ENCODE data around the gene PPIE.
"Not testable (repeated sequence)": the region's sequence is repeated elsewhere in the genome, so short reads cannot be mapped to it uniquely, and the experiment has no call there.

DNA sequence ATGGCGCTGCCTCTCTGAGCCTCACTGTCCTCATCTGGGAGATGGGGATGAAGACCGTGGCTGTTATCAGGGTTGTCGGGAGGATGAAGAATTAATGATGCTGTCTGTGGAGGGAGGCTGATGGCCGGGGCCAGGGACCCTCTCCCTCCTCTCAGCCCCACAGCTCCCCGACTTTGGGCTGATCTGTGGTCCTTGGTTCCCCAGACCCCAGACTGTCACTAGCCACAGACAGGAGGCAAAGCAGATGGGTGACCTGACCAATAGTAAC is 48.4 kb downstream of the PPIE start:
- TF ChIP-seq, protein P1, sequence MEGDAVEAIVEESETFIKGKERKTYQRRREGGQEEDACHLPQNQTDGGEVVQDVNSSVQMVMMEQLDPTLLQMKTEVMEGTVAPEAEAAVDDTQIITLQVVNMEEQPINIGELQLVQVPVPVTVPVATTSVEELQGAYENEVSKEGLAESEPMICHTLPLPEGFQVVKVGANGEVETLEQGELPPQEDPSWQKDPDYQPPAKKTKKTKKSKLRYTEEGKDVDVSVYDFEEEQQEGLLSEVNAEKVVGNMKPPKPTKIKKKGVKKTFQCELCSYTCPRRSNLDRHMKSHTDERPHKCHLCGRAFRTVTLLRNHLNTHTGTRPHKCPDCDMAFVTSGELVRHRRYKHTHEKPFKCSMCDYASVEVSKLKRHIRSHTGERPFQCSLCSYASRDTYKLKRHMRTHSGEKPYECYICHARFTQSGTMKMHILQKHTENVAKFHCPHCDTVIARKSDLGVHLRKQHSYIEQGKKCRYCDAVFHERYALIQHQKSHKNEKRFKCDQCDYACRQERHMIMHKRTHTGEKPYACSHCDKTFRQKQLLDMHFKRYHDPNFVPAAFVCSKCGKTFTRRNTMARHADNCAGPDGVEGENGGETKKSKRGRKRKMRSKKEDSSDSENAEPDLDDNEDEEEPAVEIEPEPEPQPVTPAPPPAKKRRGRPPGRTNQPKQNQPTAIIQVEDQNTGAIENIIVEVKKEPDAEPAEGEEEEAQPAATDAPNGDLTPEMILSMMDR (IDR thresholded peaks at IDR 0.05 in 2 of 3, conservative IDR thresholded peaks at IDR 0.05 in 1 of 3; ENCODE audit: borderline replicate concordance in 1 of 3, insufficient read depth in 1 of 3, low read depth in 2 of 3, low read length in 2 of 3): not testable (repeated sequence)
- not testable (repeated sequence) for TF ChIP-seq EZH2 (IDR thresholded peaks at IDR 0.05); JUND (IDR thresholded peaks at IDR 0.05); POLR2A (IDR thresholded peaks at IDR 0.05; ENCODE audit: borderline replicate concordance, extremely low read depth, insufficient read depth, insufficient read length); EGR1 (IDR thresholded peaks at IDR 0.05; ENCODE audit: low read depth); ZFX (IDR thresholded peaks at IDR 0.05)
- TF ChIP-seq, protein P2, sequence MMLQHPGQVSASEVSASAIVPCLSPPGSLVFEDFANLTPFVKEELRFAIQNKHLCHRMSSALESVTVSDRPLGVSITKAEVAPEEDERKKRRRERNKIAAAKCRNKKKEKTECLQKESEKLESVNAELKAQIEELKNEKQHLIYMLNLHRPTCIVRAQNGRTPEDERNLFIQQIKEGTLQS (IDR thresholded peaks at IDR 0.05): not testable (repeated sequence)

All from HCT116 (cell line).